Stimulated activated CD4-positive, alpha-beta T cell treated with anti-CD3 and anti-CD28 coated beads, Interleukin-15, amount 100 ng/mL, for 1 hour (primary cell): ENCODE measurements around the gene PCDHB2.
"Not testable (repeated sequence)": the region's sequence is repeated elsewhere in the genome, so short reads cannot be mapped to it uniquely, and the experiment has no call there.

Experiments used
- DNase-seq, 2 donors: peaks; one replicate each; pipeline ENCODE4 v3.0.0-alpha.2; 2020; ENCODE audit warnings: low read depth in 1 of 2, low spot score in 1 of 2

PCDHB2 gene

DNA sequence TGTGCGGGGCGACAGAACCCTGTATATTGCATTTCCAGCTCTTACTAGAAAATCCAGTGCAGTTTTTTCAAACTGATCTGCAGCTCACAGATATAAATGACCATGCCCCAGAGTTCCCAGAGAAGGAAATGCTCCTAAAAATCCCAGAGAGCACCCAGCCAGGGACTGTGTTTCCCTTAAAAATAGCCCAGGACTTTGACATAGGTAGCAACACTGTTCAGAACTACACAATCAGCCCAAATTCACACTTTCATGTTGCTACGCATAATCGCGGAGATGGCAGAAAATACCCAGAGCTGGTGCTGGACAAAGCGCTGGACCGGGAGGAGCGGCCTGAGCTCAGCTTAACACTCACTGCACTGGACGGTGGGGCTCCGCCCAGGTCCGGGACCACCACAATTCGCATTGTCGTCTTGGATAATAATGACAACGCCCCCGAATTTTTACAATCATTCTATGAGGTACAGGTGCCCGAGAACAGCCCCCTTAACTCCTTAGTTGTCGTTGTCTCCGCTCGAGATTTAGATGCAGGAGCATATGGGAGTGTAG lies 41.4 kb downstream of the PCDHB2 start:
- no peak for DNase-seq

DNA sequence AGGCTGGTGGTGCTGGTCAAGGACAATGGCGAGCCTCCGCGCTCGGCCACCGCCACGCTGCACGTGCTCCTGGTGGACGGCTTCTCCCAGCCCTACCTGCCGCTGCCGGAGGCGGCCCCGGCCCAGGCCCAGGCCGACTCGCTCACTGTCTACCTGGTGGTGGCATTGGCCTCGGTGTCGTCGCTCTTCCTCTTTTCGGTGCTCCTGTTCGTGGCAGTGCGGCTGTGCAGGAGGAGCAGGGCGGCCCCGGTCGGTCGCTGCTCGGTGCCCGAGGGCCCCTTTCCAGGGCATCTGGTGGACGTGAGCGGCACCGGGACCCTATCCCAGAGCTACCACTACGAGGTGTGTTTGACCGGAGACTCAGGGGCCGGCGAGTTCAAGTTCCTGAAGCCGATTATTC lies 42.9 kb downstream of the PCDHB2 start:
- DNase-seq: not testable (repeated sequence)
